Neuronal stem cell (in vitro differentiated cells): ENCODE results near the gene ZFP62.

ENCODE experiments used
- DNase-seq: peaks from one replicate; pipeline ENCODE4 v3.0.0-alpha.2; 2013; ENCODE audit warnings: low spot score
- H2AFZ ChIP-seq: one replicate; pipeline ENCODE4 v1.6.1; 2013; ENCODE audit warnings: mild to moderate bottlenecking, low read length, inconsistent platforms
- H2AK5ac ChIP-seq: 2 replicates; pipeline ENCODE4 v1.6.1; 2013; ENCODE audit warnings: low read depth, mild to moderate bottlenecking, inconsistent platforms, low read length, moderate library complexity, mixed read lengths
- H2BK120ac ChIP-seq: 2 replicates; pipeline ENCODE4 v1.6.1; 2013; ENCODE audit warnings: low read depth, mild to moderate bottlenecking, inconsistent platforms, low read length, moderate library complexity, mixed read lengths
- H2BK12ac ChIP-seq: one replicate; pipeline ENCODE4 v1.6.1; 2013; ENCODE audit warnings: low read length, inconsistent platforms
- H2BK15ac ChIP-seq: 2 replicates; pipeline ENCODE4 v1.6.1; 2013; ENCODE audit warnings: mild to moderate bottlenecking, low read length, inconsistent platforms, mixed read lengths
- H2BK5ac ChIP-seq: one replicate; pipeline ENCODE4 v1.6.1; 2013; ENCODE audit warnings: inconsistent platforms, mild to moderate bottlenecking, low read length, moderate library complexity
- H3K14ac ChIP-seq: one replicate; pipeline ENCODE4 v1.6.1; 2013; ENCODE audit warnings: low read length, inconsistent platforms
- H3K18ac ChIP-seq: 2 replicates; pipeline ENCODE4 v1.6.1; 2013; ENCODE audit warnings: low read length, inconsistent platforms
- H3K23ac ChIP-seq: 2 replicates; pipeline ENCODE4 v1.6.1; 2013; ENCODE audit warnings: low read depth, mild to moderate bottlenecking, mixed read lengths, low read length, inconsistent platforms; ENCODE audit not compliant: poor library complexity
- H3K27ac ChIP-seq: replicated peaks from 3 replicates; pipeline ENCODE4 v1.5.1; 2013; ENCODE audit warnings: low read length, inconsistent platforms
- H3K27me3 ChIP-seq, 3 experiments: 2 replicates each; pipeline ENCODE4 v1.6.1; 2013; ENCODE audit warnings: low read length in 3 of 3, mild to moderate bottlenecking in 2 of 3, inconsistent platforms in 1 of 3, low read depth in 1 of 3, mixed read lengths in 1 of 3, moderate library complexity in 1 of 3; ENCODE audit not compliant: control insufficient read depth in 3 of 3, insufficient read depth in 3 of 3
- H3K36me3 ChIP-seq, 2 donors: replicated peaks in 1 of 2; 2 replicates each; pipeline ENCODE4 v1.6.1; 2013; ENCODE audit warnings: low read length in 2 of 2; ENCODE audit not compliant: control insufficient read depth in 2 of 2, insufficient read depth in 2 of 2
- H3K4ac ChIP-seq: 2 replicates; pipeline ENCODE4 v1.6.1; 2013; ENCODE audit warnings: inconsistent platforms, mild to moderate bottlenecking, low read length, moderate library complexity
- H3K4me1 ChIP-seq, 2 donors: 1 replicate in 1 of 2; 2 replicates in 1 of 2; pipeline ENCODE4 v1.6.1; 2013; ENCODE audit warnings: low read length in 2 of 2, low read depth in 1 of 2; ENCODE audit not compliant: control insufficient read depth in 2 of 2, insufficient read depth in 1 of 2
- H3K4me2 ChIP-seq: one replicate; pipeline ENCODE4 v1.6.1; 2013; ENCODE audit warnings: mild to moderate bottlenecking, low read length, inconsistent platforms; ENCODE audit not compliant: insufficient read depth, poor library complexity, severe bottlenecking
- H3K4me3 ChIP-seq, 2 donors: 2 replicates each; pipeline ENCODE4 v1.5.1; 2013; ENCODE audit warnings: low read length in 2 of 2, mild to moderate bottlenecking in 2 of 2, inconsistent platforms in 1 of 2, moderate library complexity in 1 of 2
- H3K79me1 ChIP-seq: one replicate; pipeline ENCODE4 v1.6.1; 2013; ENCODE audit warnings: low read depth, mild to moderate bottlenecking, inconsistent platforms, low read length, moderate library complexity
- H3K9ac ChIP-seq: one replicate; pipeline ENCODE4 v1.6.1; 2013; ENCODE audit warnings: mild to moderate bottlenecking, low read depth, low read length, inconsistent platforms; ENCODE audit not compliant: poor library complexity
- H3K9me3 ChIP-seq, 2 donors: replicated peaks in 1 of 2; 2 replicates each; pipeline versions ENCODE3 to v1.6.1; 2013; ENCODE audit warnings: low read length in 2 of 2, mild to moderate bottlenecking in 2 of 2, inconsistent platforms in 1 of 2, low read depth in 1 of 2, mixed read lengths in 1 of 2, moderate library complexity in 1 of 2; ENCODE audit not compliant: control insufficient read depth in 2 of 2, insufficient read depth in 1 of 2
- H4K8ac ChIP-seq: one replicate; pipeline ENCODE4 v1.6.1; 2013; ENCODE audit warnings: low read depth, mild to moderate bottlenecking, inconsistent platforms, low read length, moderate library complexity
- H4K91ac ChIP-seq: one replicate; pipeline ENCODE4 v1.6.1; 2013; ENCODE audit warnings: low read length, low read depth, mild to moderate bottlenecking, inconsistent platforms; ENCODE audit not compliant: poor library complexity
- WGBS, 2 donors: extraction: QIAGEN DNeasy Blood & Tissue Kit; methylation state at CpG; one replicate each; pipeline ENCODE4 v1.1.7; 2013; ENCODE audit warnings: missing lambda C conversion rate in 2 of 2, mixed read lengths in 1 of 2; ENCODE audit not compliant: insufficient read length in 2 of 2, insufficient replicate concordance in 1 of 2; ENCODE audit errors: extremely low coverage in 2 of 2; 5-methylcytosine and 5-hydroxymethylcytosine counted together

ZFP62 gene

DNA sequence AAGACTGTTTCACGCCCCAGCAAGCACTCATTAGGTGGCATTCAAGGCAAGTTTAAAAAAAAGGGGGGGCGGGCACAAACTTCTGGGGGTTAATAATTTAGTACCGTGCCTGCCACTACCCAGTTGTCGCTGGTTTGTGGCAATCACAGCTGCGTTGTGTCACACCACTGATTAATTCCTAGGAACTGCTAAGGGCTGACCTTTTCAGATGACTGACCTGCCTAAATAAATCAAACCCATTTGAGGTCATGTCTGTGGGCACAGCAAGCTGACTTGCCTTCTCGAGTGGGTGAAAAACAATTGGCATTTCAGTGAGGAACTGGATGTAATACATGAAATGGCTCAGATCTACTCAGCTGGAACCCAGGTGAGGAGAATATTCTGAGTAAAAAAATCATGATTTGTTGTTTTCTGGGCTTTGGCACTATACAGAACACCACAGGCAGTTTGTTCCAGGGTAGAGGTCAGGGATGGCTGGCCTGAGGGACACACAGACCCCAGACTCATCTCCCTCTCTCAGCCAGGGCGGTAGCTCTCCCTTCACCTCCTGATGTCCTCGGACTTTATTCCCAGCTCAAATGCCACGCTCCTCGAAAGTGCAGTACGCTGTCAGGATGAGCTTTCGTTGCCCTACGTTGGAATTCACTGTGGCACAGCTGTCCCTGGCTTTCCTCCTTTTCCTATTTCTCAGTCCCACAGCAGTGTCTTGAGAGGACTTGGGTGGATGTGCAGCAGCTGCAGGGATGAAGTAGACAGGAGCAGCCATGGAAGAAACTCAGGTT, 43.0 kb downstream of the ZFP62 start:
- Histone ChIP-seq H3K79me1 (no peaks in the 10 kb centered on the region), H2BK15ac (no peak overlapping the region), H3K4ac (no peak overlapping the region), H3K14ac (no peak overlapping the region), H3K36me3 (no peaks in the 10 kb centered on the region), H3K4me2 (no peak overlapping the region), H3K23ac (no peak overlapping the region), H4K8ac (no peak overlapping the region), H2BK12ac (peak overlapping the region; percentile 44), H4K91ac (no peak overlapping the region), H2AK5ac (no peak overlapping the region), H2BK5ac (no peak overlapping the region), H3K9ac (no peak overlapping the region), H3K4me3 (no peak overlapping the region), H3K4me1 (peaks cover 15 to 20% of the 10 kb centered on the region in 2 donors), H2BK120ac (no peak overlapping the region), H3K9me3 (no peaks in the 10 kb centered on the region), H3K27me3 (no peaks in the 10 kb centered on the region), H3K18ac (peak overlapping the region; percentile 9), H3K27ac (no peak overlapping the region), H2AFZ (peak overlapping the region; percentile 36)
- DNase-seq = no peak
- no CpG with 5 or more reads among the region's 13 CpGs for WGBS, 2 donors

GRCh38 chr5:180816608-180817534, 44.2 kb downstream of the ZFP62 start:
- H3K4ac ChIP-seq = no peak overlapping the region
- no peak overlapping the region for H3K27ac ChIP-seq
- no peak overlapping the region for H2AK5ac ChIP-seq
- H4K91ac ChIP-seq = no peak overlapping the region
- no peak overlapping the region for H2BK120ac ChIP-seq
- H2BK5ac ChIP-seq = no peak overlapping the region
- no peak overlapping the region for H4K8ac ChIP-seq
- no peak overlapping the region for H3K4me3 ChIP-seq
- no peak overlapping the region for H2BK15ac ChIP-seq
- no CpG with 5 or more reads among the region's 13 CpGs for WGBS, 2 donors
- no peak for DNase-seq
- no peaks in the 10 kb centered on the region for H3K36me3 ChIP-seq
- no peaks in the 10 kb centered on the region for H3K27me3 ChIP-seq
- H2AFZ ChIP-seq = peak overlapping the region; percentile 88
- no peak overlapping the region for H3K14ac ChIP-seq
- no peak overlapping the region for H3K9ac ChIP-seq
- no peak overlapping the region for H2BK12ac ChIP-seq
- no peaks in the 10 kb centered on the region for H3K9me3 ChIP-seq
- H3K18ac ChIP-seq = peak overlapping the region; percentile 73
- no peak overlapping the region for H3K23ac ChIP-seq
- peaks cover 15 to 20% of the 10 kb centered on the region in 2 donors for H3K4me1 ChIP-seq
- no peak overlapping the region for H3K4me2 ChIP-seq
- H3K79me1 ChIP-seq = no peaks in the 10 kb centered on the region

DNA sequence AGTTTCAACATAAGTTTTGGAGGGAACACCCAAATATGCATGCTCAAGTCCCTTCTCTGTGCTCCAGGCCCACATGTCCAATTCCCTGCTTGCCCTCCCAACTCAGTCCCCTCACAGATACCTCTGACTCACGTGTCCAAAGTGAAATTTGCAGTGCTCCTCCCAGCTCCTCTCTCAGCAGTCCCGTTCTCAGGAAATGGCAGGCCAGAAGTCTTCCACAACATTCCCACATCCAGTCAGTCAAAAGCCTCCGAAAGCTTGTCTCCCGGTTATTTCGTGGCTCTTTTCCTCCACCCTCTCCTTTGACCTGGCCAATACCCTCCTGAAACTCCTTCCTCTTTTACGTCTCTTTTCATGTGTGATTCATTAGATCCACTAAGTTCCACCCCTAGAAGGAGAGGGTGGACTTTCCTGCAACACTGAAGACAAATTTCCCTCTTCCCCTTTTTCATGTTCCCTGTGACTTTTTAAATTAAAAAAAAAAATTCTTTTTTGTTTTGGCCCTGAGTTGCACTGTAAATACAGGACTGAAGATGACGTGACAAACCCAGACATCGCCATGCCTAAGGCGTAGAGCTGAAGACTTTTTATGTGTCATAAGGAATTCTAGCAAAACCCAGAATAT, 45.7 kb downstream of the ZFP62 start:
- no peak overlapping the region for H3K4me3 ChIP-seq
- no peak for DNase-seq
- H2AFZ ChIP-seq = no peak overlapping the region
- no peak overlapping the region for H3K9ac ChIP-seq
- H3K4me1 ChIP-seq = peaks cover 18 to 22% of the 10 kb centered on the region in 2 donors
- H3K4me2 ChIP-seq = no peak overlapping the region
- no peak overlapping the region for H3K27ac ChIP-seq
- no peak overlapping the region for H3K4ac ChIP-seq
- H3K79me1 ChIP-seq = no peaks in the 10 kb centered on the region
- no peak overlapping the region for H3K23ac ChIP-seq
- no peak overlapping the region for H4K8ac ChIP-seq
- no peak overlapping the region for H2AK5ac ChIP-seq
- H4K91ac ChIP-seq = no peak overlapping the region
- no peak overlapping the region for H2BK5ac ChIP-seq
- no peaks in the 10 kb centered on the region for H3K36me3 ChIP-seq
- no peaks in the 10 kb centered on the region for H3K9me3 ChIP-seq
- no peaks in the 10 kb centered on the region for H3K27me3 ChIP-seq
- no peak overlapping the region for H3K14ac ChIP-seq
- WGBS, 2 donors = no CpG with 5 or more reads among the region's 9 CpGs
- H2BK120ac ChIP-seq = no peak overlapping the region
- no peak overlapping the region for H2BK15ac ChIP-seq
- no peak overlapping the region for H3K18ac ChIP-seq
- no peak overlapping the region for H2BK12ac ChIP-seq
